ENCODE results near the gene TSSK3.
A peak's percentile ranks its signal among the peaks of the same experiment; 100 is the strongest.

TSSK3 gene

GRCh38 chr1:32339363-32339978 is 22.9 kb upstream of the TSSK3 start:
- peaks cover 6% of the 10 kb centered on the region for H3K36me3 ChIP-seq (ENCODE audit: control insufficient read depth, insufficient read depth, low read length)
- no peaks in the 10 kb centered on the region for H3K9me3 ChIP-seq (ENCODE audit: control insufficient read depth, insufficient read depth, low read depth, low read length)
- no peak overlapping the region for H3K27ac ChIP-seq (ENCODE audit: low read depth, low read length)
- no peak overlapping the region for H3K9ac ChIP-seq (ENCODE audit: low read length)
- H3K4me1 ChIP-seq (ENCODE audit: control insufficient read depth, insufficient read depth, low read length), result peaks cover 28% of the 10 kb centered on the region
- H3K27me3 ChIP-seq (ENCODE audit: control insufficient read depth, insufficient read depth, low read length), result peaks cover 7% of the 10 kb centered on the region
- H3K4me3 ChIP-seq (ENCODE audit: low read depth, low read length), result no peak overlapping the region

GRCh38 chr1:32341186-32341757 is 21.1 kb upstream of the TSSK3 start:
- Histone ChIP-seq H3K27ac (ENCODE audit: low read depth, low read length) (no peak overlapping the region), H3K9me3 (ENCODE audit: control insufficient read depth, insufficient read depth, low read depth, low read length) (no peaks in the 10 kb centered on the region), H3K9ac (ENCODE audit: low read length) (no peak overlapping the region), H3K27me3 (ENCODE audit: control insufficient read depth, insufficient read depth, low read length) (peaks cover 9% of the 10 kb centered on the region), H3K36me3 (ENCODE audit: control insufficient read depth, insufficient read depth, low read length) (no peaks in the 10 kb centered on the region), H3K4me3 (ENCODE audit: low read depth, low read length) (no peak overlapping the region), H3K4me1 (ENCODE audit: control insufficient read depth, insufficient read depth, low read length) (peaks cover 25% of the 10 kb centered on the region)

GRCh38 chr1:32341971-32342370 is 20.4 kb upstream of the TSSK3 start:
- Histone ChIP-seq H3K4me3 (ENCODE audit: low read depth, low read length) (no peak overlapping the region), H3K27me3 (ENCODE audit: control insufficient read depth, insufficient read depth, low read length) (peaks cover 3% of the 10 kb centered on the region; the same call in 1 of the 2 replicates), H3K36me3 (ENCODE audit: control insufficient read depth, insufficient read depth, low read length) (no peaks in the 10 kb centered on the region), H3K9ac (ENCODE audit: low read length) (no peak overlapping the region), H3K9me3 (ENCODE audit: control insufficient read depth, insufficient read depth, low read depth, low read length) (no peaks in the 10 kb centered on the region), H3K27ac (ENCODE audit: low read depth, low read length) (no peak overlapping the region), H3K4me1 (ENCODE audit: control insufficient read depth, insufficient read depth, low read length) (peaks cover 19% of the 10 kb centered on the region)

GRCh38 chr1:32342704-32343103 is 19.6 kb upstream of the TSSK3 start:
- Histone ChIP-seq H3K9ac (ENCODE audit: low read length) (no peak overlapping the region), H3K27ac (ENCODE audit: low read depth, low read length) (no peak overlapping the region), H3K4me1 (ENCODE audit: control insufficient read depth, insufficient read depth, low read length) (peaks cover 13% of the 10 kb centered on the region; the same call in 1 of the 2 replicates), H3K4me3 (ENCODE audit: low read depth, low read length) (no peak overlapping the region), H3K27me3 (ENCODE audit: control insufficient read depth, insufficient read depth, low read length) (0 out of 2 replicates have a peak, but pooled peaks cover 2% of the 10 kb centered on the region), H3K36me3 (ENCODE audit: control insufficient read depth, insufficient read depth, low read length) (no peaks in the 10 kb centered on the region), H3K9me3 (ENCODE audit: control insufficient read depth, insufficient read depth, low read depth, low read length) (no peaks in the 10 kb centered on the region)

- H3K4me3 ChIP-seq (ENCODE audit: low read depth, low read length), result no peak overlapping the region
- peaks cover under 1% of the 10 kb centered on the region; the same call in 1 of the 2 replicates for H3K9me3 ChIP-seq (ENCODE audit: control insufficient read depth, insufficient read depth, low read depth, low read length)
- H3K9ac ChIP-seq (ENCODE audit: low read length), result no peak overlapping the region
- no peak overlapping the region for H3K27ac ChIP-seq (ENCODE audit: low read depth, low read length)
- H3K27me3 ChIP-seq (ENCODE audit: control insufficient read depth, insufficient read depth, low read length), result peaks cover 12% of the 10 kb centered on the region
- H3K4me1 ChIP-seq (ENCODE audit: control insufficient read depth, insufficient read depth, low read length), result peaks cover 7% of the 10 kb centered on the region; the same call in 1 of the 2 replicates
- no peaks in the 10 kb centered on the region for H3K36me3 ChIP-seq (ENCODE audit: control insufficient read depth, insufficient read depth, low read length)
Observed at GRCh38 chr1:32345289-32345827, 17.0 kb upstream of the TSSK3 start.

- Histone ChIP-seq H3K9me3 (ENCODE audit: control insufficient read depth, insufficient read depth, low read depth, low read length) (peaks cover 5% of the 10 kb centered on the region), H3K4me3 (ENCODE audit: low read depth, low read length) (no peak overlapping the region), H3K4me1 (ENCODE audit: control insufficient read depth, insufficient read depth, low read length) (peaks cover 3% of the 10 kb centered on the region; the same call in 1 of the 2 replicates), H3K27ac (ENCODE audit: low read depth, low read length) (no peak overlapping the region), H3K36me3 (ENCODE audit: control insufficient read depth, insufficient read depth, low read length) (no peaks in the 10 kb centered on the region), H3K27me3 (ENCODE audit: control insufficient read depth, insufficient read depth, low read length) (peaks cover 16% of the 10 kb centered on the region), H3K9ac (ENCODE audit: low read length) (no peak overlapping the region)
Observed at GRCh38 chr1:32346532-32347157, 15.7 kb upstream of the TSSK3 start.

GRCh38 chr1:32349211-32349708 is 13.1 kb upstream of the TSSK3 start:
- H3K4me1 ChIP-seq (ENCODE audit: control insufficient read depth, insufficient read depth, low read length), result peaks cover 24% of the 10 kb centered on the region

GRCh38 chr1:32350785-32351398 is 11.4 kb upstream of the TSSK3 start:
- peak overlapping the region; percentile 64 for H3K9ac ChIP-seq (ENCODE audit: low read length)
- peaks cover 16% of the 10 kb centered on the region for H3K27me3 ChIP-seq (ENCODE audit: control insufficient read depth, insufficient read depth, low read length)
- peaks cover 5% of the 10 kb centered on the region for H3K9me3 ChIP-seq (ENCODE audit: control insufficient read depth, insufficient read depth, low read depth, low read length)
- H3K4me3 ChIP-seq (ENCODE audit: low read depth, low read length), result peak overlapping the region; percentile 83
- H3K27ac ChIP-seq (ENCODE audit: low read depth, low read length), result peak overlapping the region; percentile 55; the same call in 1 of the 2 replicates
- H3K4me1 ChIP-seq (ENCODE audit: control insufficient read depth, insufficient read depth, low read length), result peaks cover 24% of the 10 kb centered on the region
- H3K36me3 ChIP-seq (ENCODE audit: control insufficient read depth, insufficient read depth, low read length), result no peaks in the 10 kb centered on the region

More at GRCh38 chr1:32349211-32349708, 13.1 kb upstream of the TSSK3 start:
- Histone ChIP-seq H3K4me3 (ENCODE audit: low read depth, low read length) (no peak overlapping the region), H3K9me3 (ENCODE audit: control insufficient read depth, insufficient read depth, low read depth, low read length) (peaks cover 5% of the 10 kb centered on the region), H3K9ac (ENCODE audit: low read length) (no peak overlapping the region), H3K27me3 (ENCODE audit: control insufficient read depth, insufficient read depth, low read length) (peaks cover 16% of the 10 kb centered on the region), H3K36me3 (ENCODE audit: control insufficient read depth, insufficient read depth, low read length) (no peaks in the 10 kb centered on the region), H3K27ac (ENCODE audit: low read depth, low read length) (no peak overlapping the region)

GRCh38 chr1:32351399-32352238 is 10.7 kb upstream of the TSSK3 start:
- peaks cover 24% of the 10 kb centered on the region for H3K4me1 ChIP-seq (ENCODE audit: control insufficient read depth, insufficient read depth, low read length)
- peak overlapping the region; percentile 86 for H3K9ac ChIP-seq (ENCODE audit: low read length)
- no peaks in the 10 kb centered on the region for H3K36me3 ChIP-seq (ENCODE audit: control insufficient read depth, insufficient read depth, low read length)
- peak overlapping the region; percentile 83 for H3K4me3 ChIP-seq (ENCODE audit: low read depth, low read length)
- H3K27me3 ChIP-seq (ENCODE audit: control insufficient read depth, insufficient read depth, low read length), result peaks cover 14% of the 10 kb centered on the region
- H3K27ac ChIP-seq (ENCODE audit: low read depth, low read length), result peak overlapping the region; percentile 84
- H3K9me3 ChIP-seq (ENCODE audit: control insufficient read depth, insufficient read depth, low read depth, low read length), result peaks cover 5% of the 10 kb centered on the region

GRCh38 chr1:32352239-32352745 is 10.0 kb upstream of the TSSK3 start:
- Histone ChIP-seq H3K27me3 (ENCODE audit: control insufficient read depth, insufficient read depth, low read length) (peaks cover 14% of the 10 kb centered on the region), H3K4me1 (ENCODE audit: control insufficient read depth, insufficient read depth, low read length) (peaks cover 24% of the 10 kb centered on the region), H3K9me3 (ENCODE audit: control insufficient read depth, insufficient read depth, low read depth, low read length) (peaks cover 5% of the 10 kb centered on the region), H3K4me3 (ENCODE audit: low read depth, low read length) (peak overlapping the region; percentile 83), H3K36me3 (ENCODE audit: control insufficient read depth, insufficient read depth, low read length) (no peaks in the 10 kb centered on the region), H3K27ac (ENCODE audit: low read depth, low read length) (peak overlapping the region; percentile 84; the same call in 1 of the 2 replicates), H3K9ac (ENCODE audit: low read length) (peak overlapping the region; percentile 86)
